GM12878 (cell line): ENCODE results near the gene KCNQ1. TPM values are rescaled to one million over a fixed set of nuclear protein-coding genes. Genes with fewer than 3 reads are reported as not detected.
"Not testable (repeated sequence)": the region's sequence is repeated elsewhere in the genome, so short reads cannot be mapped to it uniquely, and the experiment has no call there.

ENCODE experiments used
- ATAC-seq: fragments of 200-7000 bp; cut with Tn5 transposase; 3 replicates; pipeline ENCODE4 v1.9.1; 2020; ENCODE audit warnings: mild to moderate bottlenecking, moderate library complexity
- BruUV-seq: library from RNA; stranded (reverse); fragments of 400-500 nt; replicated peaks from 2 replicates; lab custom pipeline; 2021; lab: Mats Ljungman, UMichigan
- CTCF ChIA-PET: fragments of 300-600 bp; sonication (Branson Sonifier 250); formaldehyde crosslinking; extraction: SDS; loops from one replicate; lab custom pipeline; 2021; ENCODE audit warnings: inconsistent platforms; lab: Yijun Ruan, JAX
- POLR2A ChIA-PET: fragments of 350-600 bp; formaldehyde crosslinking; extraction: SDS; loops from one replicate; lab custom pipeline; 2021; ENCODE audit warnings: inconsistent platforms; lab: Charles Lee
- RAD21 ChIA-PET: fragments of 300-600 bp; sonication (Branson Sonifier 250); formaldehyde crosslinking; loops from one replicate; lab custom pipeline; 2023; ENCODE audit warnings: antibody characterized with exemption; ENCODE audit not compliant: unreplicated experiment; lab: Charles Lee
- SMC1A ChIA-PET: fragments of 300-600 bp; sonication (Branson Sonifier 250); formaldehyde crosslinking; loops from one replicate; lab custom pipeline; 2023; ENCODE audit not compliant: unreplicated experiment, uncharacterized antibody; lab: Charles Lee
- DNase-seq: peaks from one replicate; pipeline ENCODE4 v3.0.0-alpha.2; 2011; ENCODE audit warnings: low read depth, low spot score
- FAIRE-seq: peaks from 3 replicates; lab custom pipeline; 2011; peaks lifted over from hg19 to GRCh38; lab: Jason Lieb, UNC
- H2AFZ ChIP-seq: 2 replicates; pipeline ENCODE4 v1.6.0; 2011; ENCODE audit warnings: low read depth, low read length, control low read depth; ENCODE audit not compliant: control insufficient read depth
- H3K27ac ChIP-seq: 2 replicates; pipeline ENCODE4 v1.5.1; 2011; ENCODE audit warnings: control low read depth; ENCODE audit not compliant: control insufficient read depth, insufficient read depth
- H3K27me3 ChIP-seq, 2 experiments: replicated peaks in 1 of 2; 2 replicates each; pipeline versions ENCODE4 v1.6.0 to v1.6.1; 2011; ENCODE audit warnings: low read length in 1 of 2; ENCODE audit not compliant: control insufficient read depth in 2 of 2, insufficient read depth in 2 of 2
- H3K36me3 ChIP-seq, 2 experiments: 2 replicates each; pipeline ENCODE4 v1.5.1; 2011; ENCODE audit warnings: low read length in 1 of 2; ENCODE audit not compliant: control insufficient read depth in 2 of 2, insufficient read depth in 2 of 2
- H3K4me1 ChIP-seq: 2 replicates; pipeline ENCODE4 v1.6.1; 2011; ENCODE audit warnings: mild to moderate bottlenecking, low read length, moderate library complexity, mixed read lengths; ENCODE audit not compliant: control insufficient read depth, insufficient read depth
- H3K4me2 ChIP-seq: 2 replicates; pipeline ENCODE4 v1.6.0; 2011; ENCODE audit warnings: control low read depth; ENCODE audit not compliant: control insufficient read depth, insufficient read depth
- H3K4me3 ChIP-seq: fragments of 200-600 bp; sonication (generic); 2 replicates; pipeline ENCODE4 v1.5.1; 2016
- H3K79me2 ChIP-seq: 2 replicates; pipeline ENCODE4 v1.6.0; 2011; ENCODE audit warnings: low read length; ENCODE audit not compliant: control insufficient read depth, insufficient read depth
- H3K9ac ChIP-seq: 2 replicates; pipeline ENCODE4 v1.8.0; 2011; ENCODE audit warnings: low read length, control low read depth, mixed read lengths; ENCODE audit not compliant: control insufficient read depth, insufficient read depth
- H3K9me3 ChIP-seq: replicated peaks from 3 replicates; pipeline ENCODE4 v1.5.1; 2011; ENCODE audit warnings: mild to moderate bottlenecking, low read length; ENCODE audit not compliant: control insufficient read depth, insufficient read depth
- H4K20me1 ChIP-seq: 2 replicates; pipeline ENCODE4 v1.6.0; 2011; ENCODE audit not compliant: control insufficient read depth, insufficient read depth
- CHD4 ChIP-seq: fragments of 200-600 bp; sonication (generic); IDR thresholded peaks from 2 replicates; pipeline ENCODE4 v1.6.1; 2016; ENCODE audit warnings: mild to moderate bottlenecking
- CREM ChIP-seq: IDR thresholded peaks from 2 replicates; pipeline ENCODE4 v1.6.1; 2014; ENCODE audit warnings: antibody characterized with exemption, low read depth
- EP300 ChIP-seq, 2 experiments: fragments of 150-350 bp in 1 of 2; IDR thresholded peaks; 2 replicates each; pipeline ENCODE4 v1.6.1; 2011 to 2012; ENCODE audit warnings: low read depth in 2 of 2, low read length in 2 of 2, borderline replicate concordance in 1 of 2, improper control_type of control experiment in 1 of 2, inconsistent platforms in 1 of 2; ENCODE audit not compliant: control insufficient read depth in 1 of 2
- GABPA ChIP-seq: IDR thresholded peaks from 2 replicates; pipeline ENCODE4 v1.6.1; 2014; ENCODE audit warnings: antibody characterized with exemption, low read depth, mild to moderate bottlenecking, inconsistent platforms
- WGBS: methylation state at CpG from one replicate; pipeline ENCODE4 v1.1.6; 2016; ENCODE audit warnings: low lambda C conversion rate; ENCODE audit not compliant: insufficient replicate concordance, insufficient coverage; ENCODE audit errors: missing lambda C conversion rate; 5-methylcytosine and 5-hydroxymethylcytosine counted together
- in situ Hi-C: fragments of 300-500 bp; cut with MboI; formaldehyde crosslinking; loops from 9 replicates; pipeline ENCODE4 v1.14.3; 2018; ENCODE audit warnings: mixed read lengths
- intact Hi-C: fragments of 100-400 bp; cut with micrococcal nuclease; formaldehyde crosslinking; loops from one replicate; pipeline ENCODE4 v1.14.2; 2022; ENCODE audit not compliant: unreplicated experiment
- polyA plus RNA-seq, 11 experiments: library from polyadenylated mRNA; depleted of rRNA in 4 of 11; unstranded in 6 of 11; stranded (reverse) in 5 of 11; fragments of >200 nt; fragmentation: Nextera tagmentation in 4 of 11; fragmentation: Illumina TruSeq in 1 of 11; extraction: Ambion mirVana in 4 of 11; extraction: Trizol in 1 of 11; gene quantifications; 1 replicate in 1 of 11; 2 replicates in 10 of 11; pipeline versions ENCODE4 v1.2.1 to v1.2.3, GENCODE V29; 2011 to 2016; ENCODE audit warnings: inconsistent platforms in 2 of 11, missing spikeins in 2 of 11, low read depth in 1 of 11
- total RNA-seq, 4 experiments: library from RNA; depleted of rRNA in 3 of 4; stranded (reverse); fragments of >200 nt in 3 of 4; fragmentation: Illumina TruSeq in 1 of 4; extraction: Trizol in 1 of 4; gene quantifications; 2 replicates each; pipeline versions ENCODE4 v1.2.1 to v1.2.3, GENCODE V29; 2013 to 2021
- TF ChIP-seq, protein P1 (sequence below): IDR thresholded peaks from 2 replicates; pipeline ENCODE4 v1.6.1; 2011; ENCODE audit warnings: mild to moderate bottlenecking, low read depth, low read length, moderate library complexity; ENCODE audit not compliant: insufficient replicate concordance
- TF ChIP-seq, protein P2 (sequence below): fragments of 450-650 bp; IDR thresholded peaks from 2 replicates; pipeline ENCODE4 v1.6.1; 2017; ENCODE audit warnings: borderline replicate concordance

KCNQ1 gene
- total and polyA plus RNA-seq, 10 of the 15 experiments (the other 5 are each of a cell fraction or from before 2014, with no cell fraction given), result 0.03 to 0.15 (median 0.12) TPM; not detected in 7

DNA sequence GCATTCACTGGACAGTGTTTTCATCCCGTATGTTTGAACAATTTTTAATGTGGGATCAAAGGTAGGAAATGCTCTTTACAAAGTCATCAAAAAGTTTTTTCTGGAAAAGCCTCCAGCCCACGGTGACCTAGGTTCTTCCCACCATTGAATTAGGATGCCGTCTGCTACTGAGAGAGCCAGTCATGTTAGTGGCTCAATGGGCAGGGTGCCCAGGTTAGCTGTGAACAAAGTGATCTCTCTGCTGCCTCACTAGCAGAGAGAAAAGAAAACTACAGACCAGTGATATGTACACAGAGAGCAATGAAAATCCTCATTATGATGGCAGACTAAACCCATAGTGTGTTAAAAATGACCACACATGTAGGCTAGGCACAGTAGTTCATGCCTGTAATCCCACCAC is 32.4 kb downstream of the KCNQ1 start:
- H3K27me3 ChIP-seq, result no peaks in the 10 kb centered on the region
- no peaks in the 10 kb centered on the region for H3K79me2 ChIP-seq
- H2AFZ ChIP-seq, result no peak overlapping the region
- H4K20me1 ChIP-seq, result no peaks in the 10 kb centered on the region
- no peaks in the 10 kb centered on the region for H3K4me1 ChIP-seq
- H3K4me3 ChIP-seq, result no peak overlapping the region
- in situ Hi-C loops (no loop called here), intact Hi-C loops (no loop called here)
- RAD21 ChIA-PET, result no interaction called here
- H3K36me3 ChIP-seq, result no peaks in the 10 kb centered on the region
- CTCF ChIA-PET, result no interaction called here
- no TSS peak for BruUV-seq
- no peak overlapping the region for H3K27ac ChIP-seq
- H3K9me3 ChIP-seq, result no peaks in the 10 kb centered on the region; the same call in 2 of the 3 replicates
- TF ChIP-seq EP300 (IDR thresholded peaks at IDR 0.05; ENCODE audit: borderline replicate concordance in 1 of 2, control insufficient read depth in 1 of 2, low read depth in 2 of 2, low read length in 2 of 2) (no peak), CREM (no peak)
- TF ChIP-seq, protein P1, sequence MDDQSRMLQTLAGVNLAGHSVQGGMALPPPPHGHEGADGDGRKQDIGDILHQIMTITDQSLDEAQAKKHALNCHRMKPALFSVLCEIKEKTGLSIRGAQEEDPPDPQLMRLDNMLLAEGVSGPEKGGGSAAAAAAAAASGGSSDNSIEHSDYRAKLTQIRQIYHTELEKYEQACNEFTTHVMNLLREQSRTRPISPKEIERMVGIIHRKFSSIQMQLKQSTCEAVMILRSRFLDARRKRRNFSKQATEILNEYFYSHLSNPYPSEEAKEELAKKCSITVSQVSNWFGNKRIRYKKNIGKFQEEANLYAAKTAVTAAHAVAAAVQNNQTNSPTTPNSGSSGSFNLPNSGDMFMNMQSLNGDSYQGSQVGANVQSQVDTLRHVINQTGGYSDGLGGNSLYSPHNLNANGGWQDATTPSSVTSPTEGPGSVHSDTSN, result no peak
- H3K9ac ChIP-seq, result no peak overlapping the region
- DNase-seq (no peak), FAIRE-seq (no peak), ATAC-seq (no peak)
- SMC1A ChIA-PET, result no interaction called here
- WGBS, result 42% methylated on average over 3 of the region's 3 CpGs
- no peak overlapping the region for H3K4me2 ChIP-seq
- POLR2A ChIA-PET, result no interaction called here

DNA sequence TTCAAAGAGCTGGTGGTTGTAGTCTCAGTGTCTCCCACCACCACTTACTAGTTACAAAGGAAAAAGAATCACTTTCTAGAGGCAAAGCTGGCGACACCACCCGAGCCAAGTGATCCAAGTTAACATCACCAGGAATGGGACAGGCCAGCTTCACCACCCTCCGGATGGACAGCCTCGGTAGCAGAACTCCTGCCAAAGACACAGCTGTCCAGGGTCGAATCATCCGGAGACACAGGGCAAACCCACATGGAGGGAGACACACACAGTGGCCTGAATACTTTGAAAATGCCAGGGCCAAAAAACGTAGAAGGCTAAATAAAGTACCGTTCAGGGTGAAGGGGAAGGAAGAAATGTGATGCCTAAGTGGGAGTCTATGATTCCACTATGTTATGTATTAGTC is 33.1 kb downstream of the KCNQ1 start:
- TF ChIP-seq GABPA (no peak), CHD4 (no peak)
- TF ChIP-seq, protein P2, sequence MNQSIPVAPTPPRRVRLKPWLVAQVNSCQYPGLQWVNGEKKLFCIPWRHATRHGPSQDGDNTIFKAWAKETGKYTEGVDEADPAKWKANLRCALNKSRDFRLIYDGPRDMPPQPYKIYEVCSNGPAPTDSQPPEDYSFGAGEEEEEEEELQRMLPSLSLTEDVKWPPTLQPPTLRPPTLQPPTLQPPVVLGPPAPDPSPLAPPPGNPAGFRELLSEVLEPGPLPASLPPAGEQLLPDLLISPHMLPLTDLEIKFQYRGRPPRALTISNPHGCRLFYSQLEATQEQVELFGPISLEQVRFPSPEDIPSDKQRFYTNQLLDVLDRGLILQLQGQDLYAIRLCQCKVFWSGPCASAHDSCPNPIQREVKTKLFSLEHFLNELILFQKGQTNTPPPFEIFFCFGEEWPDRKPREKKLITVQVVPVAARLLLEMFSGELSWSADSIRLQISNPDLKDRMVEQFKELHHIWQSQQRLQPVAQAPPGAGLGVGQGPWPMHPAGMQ, result no peak
- BruUV-seq, result no TSS peak
- intact Hi-C loops, result no loop called here
- no peak for DNase-seq
- H3K9me3 ChIP-seq, result no peaks in the 10 kb centered on the region; the same call in 2 of the 3 replicates
- SMC1A ChIA-PET, result no interaction called here
- no peaks in the 10 kb centered on the region for H3K79me2 ChIP-seq
- RAD21 ChIA-PET, result no interaction called here
- H2AFZ ChIP-seq, result no peak overlapping the region
- no peak for FAIRE-seq
- no peaks in the 10 kb centered on the region for H3K36me3 ChIP-seq
- no peak overlapping the region for H3K27ac ChIP-seq
- in situ Hi-C loops, result no loop called here
- H3K27me3 ChIP-seq, result no peaks in the 10 kb centered on the region
- no peak overlapping the region for H3K4me2 ChIP-seq
- POLR2A ChIA-PET, result no interaction called here
- no peak overlapping the region for H3K9ac ChIP-seq
- CTCF ChIA-PET, result no interaction called here
- no peaks in the 10 kb centered on the region for H3K4me1 ChIP-seq
- H3K4me3 ChIP-seq, result no peak overlapping the region
- WGBS, result 32% methylated on average over 8 of the region's 8 CpGs
- ATAC-seq, result no peak
- H4K20me1 ChIP-seq, result no peaks in the 10 kb centered on the region

DNA sequence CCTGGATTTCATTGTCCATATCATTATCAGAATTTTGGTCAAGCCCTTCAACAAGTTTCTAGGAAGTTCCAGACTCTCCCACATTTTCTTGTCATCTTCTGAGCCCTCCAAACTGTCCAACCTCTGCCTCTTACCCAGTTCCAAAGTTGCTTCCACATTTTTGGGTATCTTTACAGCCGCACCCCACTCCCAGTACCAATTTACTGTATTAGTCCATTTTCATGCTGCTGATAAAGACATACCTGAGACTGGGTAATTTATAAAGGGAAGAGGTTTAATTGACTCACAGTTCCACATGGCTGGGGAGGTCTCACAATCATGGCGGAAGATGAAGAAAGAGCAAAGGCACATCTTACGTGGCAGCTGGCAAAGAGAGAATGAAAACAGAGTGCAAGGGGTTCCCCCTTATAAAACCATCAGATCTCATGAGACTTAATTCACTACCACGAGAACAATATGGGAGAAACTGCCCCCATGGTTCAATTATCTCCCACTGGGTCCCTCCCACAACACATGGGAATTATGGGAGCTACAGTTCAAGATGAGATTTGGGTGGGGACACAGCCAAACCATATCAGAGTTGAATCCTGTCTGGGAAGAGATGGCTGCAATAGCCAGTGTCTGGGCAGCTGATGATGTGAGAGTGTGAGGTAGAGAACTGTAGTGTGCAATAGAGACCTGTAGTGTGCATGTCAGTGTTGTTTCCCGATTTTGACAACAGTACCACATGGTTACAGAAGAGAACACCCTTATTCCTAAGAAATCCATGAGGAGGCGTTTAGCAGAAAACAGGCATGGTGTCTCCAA is 35.5 kb downstream of the KCNQ1 start:
- H3K9ac ChIP-seq, RAD21 ChIA-PET, H3K27ac ChIP-seq, DNase-seq, H3K4me3 ChIP-seq, H3K4me1 ChIP-seq, H2AFZ ChIP-seq, FAIRE-seq, in situ Hi-C loops, BruUV-seq, H3K36me3 ChIP-seq, H3K9me3 ChIP-seq, H3K27me3 ChIP-seq, H3K4me2 ChIP-seq, SMC1A ChIA-PET, CTCF ChIA-PET, POLR2A ChIA-PET, H4K20me1 ChIP-seq, ATAC-seq, H3K79me2 ChIP-seq: not testable (repeated sequence)
- 22% methylated on average over 6 of the region's 6 CpGs for WGBS
- intact Hi-C loops, result loop anchor here (10.0 kb wide), 1 partner anchor 55 kb away; no protein-coding TSS in a partner anchor
